GM19455 (cell line): ENCODE results near the gene PHF2.

Experiments used
- ATAC-seq: cut with Tn5 transposase; IDR thresholded peaks from one replicate; pipeline ENCODE4 v1.9.1; 2021; ENCODE audit not compliant: unreplicated experiment

Gene PHF2

GRCh38 chr9:93693129-93693528 is 116.7 kb downstream of the PHF2 start:
- no peak for ATAC-seq

GRCh38 chr9:93697352-93698139 is 121.2 kb downstream of the PHF2 start:
- no peak for ATAC-seq

DNA sequence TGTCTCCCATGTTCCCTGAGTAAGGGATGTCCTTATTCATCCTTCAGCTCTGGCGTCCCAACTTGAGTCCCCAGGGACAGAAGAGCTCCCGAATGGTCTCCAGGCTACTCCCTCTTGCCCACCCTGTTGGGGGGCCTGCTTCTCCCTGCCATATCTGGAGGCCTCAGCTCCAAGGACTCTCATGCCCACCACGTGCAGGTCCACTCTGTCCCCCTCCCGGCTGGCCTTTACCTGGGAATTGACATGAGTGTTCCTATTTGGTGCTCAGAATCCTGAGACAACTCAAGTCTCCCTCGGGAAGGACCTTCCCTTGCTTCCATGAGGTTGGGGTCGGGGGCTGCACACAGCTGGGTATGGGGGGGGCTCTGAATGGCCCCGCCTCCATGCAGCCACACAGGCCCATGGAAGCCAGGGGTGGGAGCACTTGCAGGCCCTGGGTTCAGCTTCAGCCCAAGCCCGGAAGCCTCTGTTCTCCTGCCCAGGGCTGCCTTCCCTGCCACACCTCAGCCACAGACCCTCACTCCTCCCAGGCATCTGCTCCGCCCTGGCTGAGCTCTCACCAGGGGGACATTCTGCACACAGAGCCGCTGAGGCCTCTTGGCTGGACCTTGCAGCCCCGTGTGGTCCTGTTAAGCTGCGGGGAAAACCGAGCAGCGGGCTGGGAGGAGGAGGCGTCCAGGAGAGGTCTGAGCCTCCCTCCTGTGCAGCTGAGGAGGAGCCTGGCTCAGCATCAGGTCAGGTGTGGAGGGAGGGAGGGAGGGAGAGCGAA is 121.9 kb downstream of the PHF2 start:
- ATAC-seq: no peak

DNA sequence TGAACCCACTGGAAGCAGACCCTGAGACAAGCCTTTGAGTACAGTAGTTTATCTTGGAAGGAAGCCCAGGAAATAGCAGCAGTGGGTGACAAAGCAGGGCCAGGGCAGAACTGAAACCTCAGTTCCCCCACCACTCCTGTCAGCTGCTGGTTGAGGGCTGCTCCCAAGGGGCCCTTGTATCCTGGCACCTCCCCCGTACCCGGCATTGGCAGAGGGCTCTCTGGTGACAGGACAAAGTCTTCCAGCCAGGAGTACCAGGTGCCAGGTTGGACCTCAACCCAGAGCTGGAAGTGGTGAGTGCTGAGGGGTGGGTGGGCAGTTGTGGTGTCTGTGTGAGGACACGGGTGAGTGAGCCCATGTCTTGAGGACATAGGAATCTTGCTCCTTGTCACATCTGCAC is 123.3 kb downstream of the PHF2 start:
- ATAC-seq: no peak

GRCh38 chr9:93701494-93702218 is 125.3 kb downstream of the PHF2 start:
- ATAC-seq: no peak

DNA sequence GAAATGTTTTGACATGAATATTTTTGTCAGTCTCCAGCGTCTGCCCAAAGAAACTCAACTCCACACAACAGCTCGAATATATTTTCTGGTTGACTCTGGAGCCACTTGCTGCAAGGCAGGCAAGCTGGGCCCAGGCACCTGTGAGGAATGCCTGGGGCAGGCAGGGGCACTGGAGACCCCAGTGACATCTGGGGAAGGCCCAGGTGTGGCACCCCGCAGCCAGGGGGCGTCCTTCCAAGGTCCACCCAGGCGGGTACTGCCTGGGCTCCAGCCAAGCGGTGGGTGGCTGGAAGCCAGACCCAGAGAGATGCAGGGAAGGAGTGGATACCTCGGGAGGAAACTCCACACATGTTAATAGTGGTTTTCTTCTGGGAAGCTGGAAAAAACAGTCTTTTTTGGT is 125.9 kb downstream of the PHF2 start:
- no peak for ATAC-seq

DNA sequence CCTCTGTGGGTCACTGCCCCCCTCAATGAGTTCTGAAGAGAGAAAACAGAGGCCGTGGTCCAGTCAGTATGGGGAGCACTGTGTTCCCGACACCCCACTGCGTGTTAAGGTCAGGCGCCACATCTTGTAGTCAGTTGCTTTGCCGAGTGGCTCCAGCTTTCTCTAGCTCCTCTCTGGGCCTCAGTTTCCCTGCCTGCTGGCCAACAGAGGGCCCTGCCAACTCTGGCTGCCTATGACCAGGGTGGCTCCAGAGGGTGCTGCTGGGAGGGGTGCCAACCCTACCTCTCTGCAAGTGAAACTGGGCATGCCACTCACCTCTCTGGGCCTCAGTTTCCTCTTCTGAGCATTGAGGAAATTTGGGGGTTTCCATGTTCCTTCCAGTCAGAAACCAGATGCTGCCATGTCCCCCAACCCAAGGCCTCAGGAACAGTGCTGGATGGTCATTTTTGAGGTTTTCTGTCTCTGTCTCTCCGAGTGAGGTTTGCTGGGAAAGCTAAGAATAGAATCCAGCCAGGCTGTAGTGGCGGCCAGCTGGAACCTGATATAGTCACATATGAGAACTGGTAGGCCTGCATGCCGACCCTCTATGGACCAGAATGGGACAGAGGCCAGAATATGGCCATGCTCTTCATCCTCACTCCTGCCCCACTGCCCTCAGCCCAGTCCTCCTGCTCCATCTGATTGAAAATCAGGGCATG is 132.1 kb downstream of the PHF2 start:
- no peak for ATAC-seq

DNA sequence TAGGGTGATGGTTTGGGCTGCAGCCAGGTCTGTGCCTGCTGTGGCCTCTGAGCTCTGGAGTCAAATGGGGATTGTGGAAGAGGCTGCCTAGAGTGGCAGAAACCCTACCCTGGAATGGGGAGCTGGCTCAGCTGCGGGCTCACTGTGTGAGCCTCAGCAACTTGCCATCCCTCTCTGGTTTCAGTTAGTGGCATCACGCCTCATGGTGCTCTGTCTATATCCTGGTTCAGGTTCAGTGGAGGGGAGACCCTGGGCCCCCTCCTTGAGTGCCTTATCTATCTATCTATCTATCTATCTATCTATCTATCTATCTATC is 132.6 kb downstream of the PHF2 start:
- no peak for ATAC-seq

GRCh38 chr9:93709600-93710369 is 133.4 kb downstream of the PHF2 start:
- ATAC-seq: no peak

DNA sequence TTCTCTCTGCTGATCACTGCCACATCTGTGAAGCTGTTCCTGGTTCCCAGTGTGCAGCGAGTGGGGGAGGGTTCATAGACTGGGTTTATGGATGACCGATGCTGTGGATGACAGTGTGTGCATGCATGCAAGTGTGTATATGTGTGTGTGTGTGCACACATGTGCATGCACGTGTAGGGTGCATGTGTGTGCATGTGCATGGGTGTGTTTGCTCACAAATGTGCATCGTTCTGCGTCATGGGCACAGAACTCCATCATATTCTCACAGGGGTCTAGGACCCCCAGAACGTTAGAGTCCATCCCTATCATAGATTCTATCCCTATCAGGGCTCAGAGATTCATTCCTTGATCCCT is 134.0 kb downstream of the PHF2 start:
- no peak for ATAC-seq

DNA sequence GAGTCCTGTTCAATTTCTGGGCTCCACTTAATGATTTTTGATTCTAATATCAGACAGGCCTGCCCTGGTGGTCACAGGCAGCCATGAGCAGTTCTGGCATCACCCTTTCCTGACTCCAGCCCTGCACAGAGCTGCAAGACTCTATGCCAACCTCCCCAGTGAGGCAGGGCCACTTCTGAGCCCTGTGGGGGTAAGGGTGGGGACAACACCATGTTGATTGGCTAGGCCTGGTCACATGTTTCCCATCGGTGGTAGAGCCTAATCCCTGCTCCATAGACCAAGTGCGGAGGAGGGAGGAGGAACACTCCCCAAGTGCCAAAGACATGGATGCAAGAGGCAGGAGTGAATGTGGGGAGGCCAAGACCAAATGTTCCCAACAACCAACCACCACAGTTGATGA is 134.6 kb downstream of the PHF2 start:
- ATAC-seq: no peak

- no peak for ATAC-seq
Observed at GRCh38 chr9:93712896-93713295, 136.5 kb downstream of the PHF2 start.

GRCh38 chr9:93713716-93714115 is 137.3 kb downstream of the PHF2 start:
- ATAC-seq: no peak

GRCh38 chr9:93721417-93721965 is 145.1 kb downstream of the PHF2 start:
- ATAC-seq: no peak

- no peak for ATAC-seq
Observed at GRCh38 chr9:93724852-93725251, 148.5 kb downstream of the PHF2 start.

DNA sequence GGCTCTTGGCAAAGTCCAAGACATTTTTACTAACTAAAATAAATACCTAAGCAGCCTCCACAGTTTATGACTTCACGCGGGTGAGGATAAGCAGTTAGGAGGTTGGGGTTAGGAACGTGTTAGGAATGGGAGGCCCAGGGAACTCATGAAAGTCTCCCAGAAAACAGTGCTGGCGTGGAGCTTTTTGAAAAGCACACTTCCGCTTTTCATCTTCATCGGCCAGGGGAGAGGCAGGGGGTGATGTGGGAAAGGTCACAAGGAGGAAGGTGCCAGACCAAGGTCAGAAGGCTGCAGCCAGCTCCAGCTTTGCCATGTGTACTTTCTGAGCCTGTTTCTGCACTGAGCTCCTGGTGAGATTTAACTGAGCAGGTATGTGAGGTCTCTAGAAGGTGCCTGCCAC is 149.0 kb downstream of the PHF2 start:
- no peak for ATAC-seq

- ATAC-seq: no peak
Observed at GRCh38 chr9:93726147-93726546, 149.8 kb downstream of the PHF2 start.
